Epithelial cell of proximal tubule (primary cell): ENCODE results near the gene FLNB. TPM values are rescaled to one million over a fixed set of nuclear protein-coding genes. Genes with fewer than 3 reads are reported as not detected.

Experiments used
- DNase-seq: peaks from one replicate; pipeline ENCODE4 v3.0.0-alpha.2; 2011; ENCODE audit warnings: low read depth
- H3K4me3 ChIP-seq: 2 replicates; pipeline ENCODE4 v1.5.1; 2011; ENCODE audit warnings: low read depth, mild to moderate bottlenecking, low read length
- CTCF ChIP-seq: conservative IDR thresholded peaks from 2 replicates; pipeline ENCODE4 v1.5.1; 2012; ENCODE audit warnings: low read depth, mild to moderate bottlenecking, low read length
- total RNA-seq: library from RNA; depleted of rRNA; stranded (reverse); fragments of >200 nt; gene quantifications from 2 replicates; pipeline ENCODE4 v1.2.3, GENCODE V29; 2015

The FLNB gene
- total RNA-seq, 1 donor from 2014 or later: 223 TPM

- no peak for TF ChIP-seq CTCF
- no peak overlapping the region for H3K4me3 ChIP-seq
- DNase-seq: no peak
These were observed 18.6 kb upstream of the FLNB start for GRCh38 chr3:57989646-57990045.

GRCh38 chr3:57992452-57993213 is 15.6 kb upstream of the FLNB start:
- H3K4me3 ChIP-seq: no peak overlapping the region
- no peak for DNase-seq
- no peak for TF ChIP-seq CTCF

GRCh38 chr3:57998366-57999283 is 9.6 kb upstream of the FLNB start:
- no peak for TF ChIP-seq CTCF
- no peak overlapping the region for H3K4me3 ChIP-seq
- DNase-seq: no peak

- TF ChIP-seq CTCF: no peak
- H3K4me3 ChIP-seq: no peak overlapping the region
These were observed 8.7 kb upstream of the FLNB start for GRCh38 chr3:57999417-58000115.

GRCh38 chr3:58000306-58001085 is 7.7 kb upstream of the FLNB start:
- DNase-seq: no peak
- TF ChIP-seq CTCF: no peak
- no peak overlapping the region for H3K4me3 ChIP-seq

More at GRCh38 chr3:57999417-58000115, 8.7 kb upstream of the FLNB start:
- DNase-seq: no peak

GRCh38 chr3:58001086-58001467 is 7.1 kb upstream of the FLNB start:
- TF ChIP-seq CTCF: no peak
- DNase-seq: no peak
- no peak overlapping the region for H3K4me3 ChIP-seq
